GM23338 (cell line): Measurements from ENCODE around the gene ACSM2A.
A peak's percentile ranks its signal among the peaks of the same experiment; 100 is the strongest.

Source experiments
- CREB1 ChIP-seq: fragments of 250-450 bp; sonication (Bioruptor Pico); IDR thresholded peaks from 2 replicates; pipeline ENCODE4 v1.5.0; 2020; ENCODE audit warnings: low read depth, mild to moderate bottlenecking, moderate library complexity
- CTCF ChIP-seq, 2 experiments: fragments of 200-600 bp in 1 of 2; sonication (generic) in 1 of 2; conservative IDR thresholded peaks; 2 replicates each; pipeline versions ENCODE4 v1.5.1 to v1.6.1; 2016 to 2017; ENCODE audit warnings: antibody characterized with exemption in 2 of 2, low read depth in 2 of 2, mild to moderate bottlenecking in 2 of 2, moderate library complexity in 1 of 2
- ETS1 ChIP-seq: IDR thresholded peaks from 2 replicates; pipeline ENCODE4 v1.6.1; 2016; ENCODE audit warnings: antibody characterized with exemption
- EZH2 ChIP-seq: fragments of 200-600 bp; sonication (generic); IDR thresholded peaks from one replicate; pipeline ENCODE4 v1.8.0; 2017; ENCODE audit warnings: antibody characterized with exemption, mild to moderate bottlenecking, low read depth; ENCODE audit not compliant: unreplicated experiment
- EZH2phosphoT487 ChIP-seq: fragments of 200-600 bp; sonication (generic); IDR thresholded peaks from one replicate; pipeline ENCODE4 v1.8.1; 2018; ENCODE audit warnings: antibody characterized with exemption; ENCODE audit not compliant: unreplicated experiment
- JUNB ChIP-seq: IDR thresholded peaks from one replicate; pipeline ENCODE4 v1.6.1; 2016; ENCODE audit warnings: antibody characterized with exemption; ENCODE audit not compliant: unreplicated experiment
- NANOG ChIP-seq: IDR thresholded peaks from 2 replicates; pipeline ENCODE4 v1.6.1; 2016; ENCODE audit warnings: antibody characterized with exemption, borderline replicate concordance
- POLR2AphosphoS5 ChIP-seq: IDR thresholded peaks from 2 replicates; pipeline ENCODE4 v1.6.1; 2016; ENCODE audit warnings: antibody characterized with exemption, low read depth
- STAT1 ChIP-seq: IDR thresholded peaks from one replicate; pipeline ENCODE4 v1.6.1; 2016; ENCODE audit warnings: antibody characterized with exemption; ENCODE audit not compliant: unreplicated experiment
- ZNF114 ChIP-seq: fragments of 250-450 bp; sonication (Bioruptor Pico); IDR thresholded peaks from 2 replicates; pipeline ENCODE4 v1.5.0; 2020; ENCODE audit warnings: mild to moderate bottlenecking, moderate library complexity
- ZNF331 ChIP-seq: fragments of 250-450 bp; sonication (Bioruptor Pico); IDR thresholded peaks from 2 replicates; pipeline ENCODE4 v1.5.0; 2020; ENCODE audit warnings: low read depth, mild to moderate bottlenecking, moderate library complexity
- TF ChIP-seq, protein P1 (sequence below): IDR thresholded peaks from one replicate; pipeline ENCODE4 v1.6.1; 2018; ENCODE audit warnings: antibody characterized with exemption; ENCODE audit not compliant: unreplicated experiment
- TF ChIP-seq, protein P2 (sequence below): fragments of 250-450 bp; sonication (Bioruptor Pico); IDR thresholded peaks from 2 replicates; pipeline ENCODE4 v1.5.0; 2020; ENCODE audit warnings: mild to moderate bottlenecking, moderate library complexity

- TF ChIP-seq, protein P1, sequence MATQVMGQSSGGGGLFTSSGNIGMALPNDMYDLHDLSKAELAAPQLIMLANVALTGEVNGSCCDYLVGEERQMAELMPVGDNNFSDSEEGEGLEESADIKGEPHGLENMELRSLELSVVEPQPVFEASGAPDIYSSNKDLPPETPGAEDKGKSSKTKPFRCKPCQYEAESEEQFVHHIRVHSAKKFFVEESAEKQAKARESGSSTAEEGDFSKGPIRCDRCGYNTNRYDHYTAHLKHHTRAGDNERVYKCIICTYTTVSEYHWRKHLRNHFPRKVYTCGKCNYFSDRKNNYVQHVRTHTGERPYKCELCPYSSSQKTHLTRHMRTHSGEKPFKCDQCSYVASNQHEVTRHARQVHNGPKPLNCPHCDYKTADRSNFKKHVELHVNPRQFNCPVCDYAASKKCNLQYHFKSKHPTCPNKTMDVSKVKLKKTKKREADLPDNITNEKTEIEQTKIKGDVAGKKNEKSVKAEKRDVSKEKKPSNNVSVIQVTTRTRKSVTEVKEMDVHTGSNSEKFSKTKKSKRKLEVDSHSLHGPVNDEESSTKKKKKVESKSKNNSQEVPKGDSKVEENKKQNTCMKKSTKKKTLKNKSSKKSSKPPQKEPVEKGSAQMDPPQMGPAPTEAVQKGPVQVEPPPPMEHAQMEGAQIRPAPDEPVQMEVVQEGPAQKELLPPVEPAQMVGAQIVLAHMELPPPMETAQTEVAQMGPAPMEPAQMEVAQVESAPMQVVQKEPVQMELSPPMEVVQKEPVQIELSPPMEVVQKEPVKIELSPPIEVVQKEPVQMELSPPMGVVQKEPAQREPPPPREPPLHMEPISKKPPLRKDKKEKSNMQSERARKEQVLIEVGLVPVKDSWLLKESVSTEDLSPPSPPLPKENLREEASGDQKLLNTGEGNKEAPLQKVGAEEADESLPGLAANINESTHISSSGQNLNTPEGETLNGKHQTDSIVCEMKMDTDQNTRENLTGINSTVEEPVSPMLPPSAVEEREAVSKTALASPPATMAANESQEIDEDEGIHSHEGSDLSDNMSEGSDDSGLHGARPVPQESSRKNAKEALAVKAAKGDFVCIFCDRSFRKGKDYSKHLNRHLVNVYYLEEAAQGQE, result peak; percentile 42
- no peak for TF ChIP-seq CTCF (conservative IDR thresholded peaks at IDR 0.05; ENCODE audit: low read depth in 2 of 2)
- TF ChIP-seq POLR2AphosphoS5, result no peak
- TF ChIP-seq ETS1, result no peak
- TF ChIP-seq EZH2, result no peak
- no peak for TF ChIP-seq EZH2phosphoT487
- no peak for TF ChIP-seq CREB1 (CRISPR knock-in tag)
- TF ChIP-seq, protein P2, sequence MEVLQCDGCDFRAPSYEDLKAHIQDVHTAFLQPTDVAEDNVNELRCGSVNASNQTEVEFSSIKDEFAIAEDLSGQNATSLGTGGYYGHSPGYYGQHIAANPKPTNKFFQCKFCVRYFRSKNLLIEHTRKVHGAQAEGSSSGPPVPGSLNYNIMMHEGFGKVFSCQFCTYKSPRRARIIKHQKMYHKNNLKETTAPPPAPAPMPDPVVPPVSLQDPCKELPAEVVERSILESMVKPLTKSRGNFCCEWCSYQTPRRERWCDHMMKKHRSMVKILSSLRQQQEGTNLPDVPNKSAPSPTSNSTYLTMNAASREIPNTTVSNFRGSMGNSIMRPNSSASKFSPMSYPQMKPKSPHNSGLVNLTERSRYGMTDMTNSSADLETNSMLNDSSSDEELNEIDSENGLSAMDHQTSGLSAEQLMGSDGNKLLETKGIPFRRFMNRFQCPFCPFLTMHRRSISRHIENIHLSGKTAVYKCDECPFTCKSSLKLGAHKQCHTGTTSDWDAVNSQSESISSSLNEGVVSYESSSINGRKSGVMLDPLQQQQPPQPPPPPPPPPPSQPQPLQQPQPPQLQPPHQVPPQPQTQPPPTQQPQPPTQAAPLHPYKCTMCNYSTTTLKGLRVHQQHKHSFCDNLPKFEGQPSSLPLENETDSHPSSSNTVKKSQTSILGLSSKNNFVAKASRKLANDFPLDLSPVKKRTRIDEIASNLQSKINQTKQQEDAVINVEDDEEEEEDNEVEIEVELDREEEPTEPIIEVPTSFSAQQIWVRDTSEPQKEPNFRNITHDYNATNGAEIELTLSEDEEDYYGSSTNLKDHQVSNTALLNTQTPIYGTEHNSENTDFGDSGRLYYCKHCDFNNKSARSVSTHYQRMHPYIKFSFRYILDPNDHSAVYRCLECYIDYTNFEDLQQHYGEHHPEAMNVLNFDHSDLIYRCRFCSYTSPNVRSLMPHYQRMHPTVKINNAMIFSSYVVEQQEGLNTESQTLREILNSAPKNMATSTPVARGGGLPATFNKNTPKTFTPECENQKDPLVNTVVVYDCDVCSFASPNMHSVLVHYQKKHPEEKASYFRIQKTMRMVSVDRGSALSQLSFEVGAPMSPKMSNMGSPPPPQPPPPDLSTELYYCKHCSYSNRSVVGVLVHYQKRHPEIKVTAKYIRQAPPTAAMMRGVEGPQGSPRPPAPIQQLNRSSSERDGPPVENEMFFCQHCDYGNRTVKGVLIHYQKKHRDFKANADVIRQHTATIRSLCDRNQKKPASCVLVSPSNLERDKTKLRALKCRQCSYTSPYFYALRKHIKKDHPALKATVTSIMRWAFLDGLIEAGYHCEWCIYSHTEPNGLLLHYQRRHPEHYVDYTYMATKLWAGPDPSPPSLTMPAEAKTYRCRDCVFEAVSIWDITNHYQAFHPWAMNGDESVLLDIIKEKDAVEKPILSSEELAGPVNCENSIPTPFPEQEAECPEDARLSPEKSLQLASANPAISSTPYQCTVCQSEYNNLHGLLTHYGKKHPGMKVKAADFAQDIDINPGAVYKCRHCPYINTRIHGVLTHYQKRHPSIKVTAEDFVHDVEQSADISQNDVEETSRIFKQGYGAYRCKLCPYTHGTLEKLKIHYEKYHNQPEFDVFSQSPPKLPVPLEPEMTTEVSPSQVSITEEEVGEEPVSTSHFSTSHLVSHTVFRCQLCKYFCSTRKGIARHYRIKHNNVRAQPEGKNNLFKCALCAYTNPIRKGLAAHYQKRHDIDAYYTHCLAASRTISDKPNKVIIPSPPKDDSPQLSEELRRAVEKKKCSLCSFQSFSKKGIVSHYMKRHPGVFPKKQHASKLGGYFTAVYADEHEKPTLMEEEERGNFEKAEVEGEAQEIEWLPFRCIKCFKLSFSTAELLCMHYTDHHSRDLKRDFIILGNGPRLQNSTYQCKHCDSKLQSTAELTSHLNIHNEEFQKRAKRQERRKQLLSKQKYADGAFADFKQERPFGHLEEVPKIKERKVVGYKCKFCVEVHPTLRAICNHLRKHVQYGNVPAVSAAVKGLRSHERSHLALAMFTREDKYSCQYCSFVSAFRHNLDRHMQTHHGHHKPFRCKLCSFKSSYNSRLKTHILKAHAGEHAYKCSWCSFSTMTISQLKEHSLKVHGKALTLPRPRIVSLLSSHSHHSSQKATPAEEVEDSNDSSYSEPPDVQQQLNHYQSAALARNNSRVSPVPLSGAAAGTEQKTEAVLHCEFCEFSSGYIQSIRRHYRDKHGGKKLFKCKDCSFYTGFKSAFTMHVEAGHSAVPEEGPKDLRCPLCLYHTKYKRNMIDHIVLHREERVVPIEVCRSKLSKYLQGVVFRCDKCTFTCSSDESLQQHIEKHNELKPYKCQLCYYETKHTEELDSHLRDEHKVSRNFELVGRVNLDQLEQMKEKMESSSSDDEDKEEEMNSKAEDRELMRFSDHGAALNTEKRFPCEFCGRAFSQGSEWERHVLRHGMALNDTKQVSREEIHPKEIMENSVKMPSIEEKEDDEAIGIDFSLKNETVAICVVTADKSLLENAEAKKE, result no peak
- no peak for TF ChIP-seq JUNB
- TF ChIP-seq ZNF114 (CRISPR knock-in tag), result no peak
- TF ChIP-seq ZNF331 (CRISPR knock-in tag), result no peak
- no peak for TF ChIP-seq STAT1
- TF ChIP-seq NANOG, result no peak
Observed at GRCh38 chr16:20424129-20424866, 27.0 kb upstream of the ACSM2A start.
